IMR-90 (cell line): Measurements from ENCODE around the gene TRIM73. TPM values are rescaled to one million over a fixed set of nuclear protein-coding genes. Genes with fewer than 3 reads are reported as not detected.
"Not testable (repeated sequence)": the region's sequence is repeated elsewhere in the genome, so short reads cannot be mapped to it uniquely, and the experiment has no call there.

Source experiments
- ATAC-seq: fragments of 200-7000 bp; cut with Tn5 transposase; 2 replicates; pipeline ENCODE4 v1.9.1; 2020; ENCODE audit warnings: low read depth, mild to moderate bottlenecking, moderate library complexity
- BruUV-seq: library from RNA; stranded (reverse); fragments of 400-500 nt; replicated peaks from 2 replicates; lab custom pipeline; 2021; lab: Mats Ljungman, UMichigan
- CTCF ChIA-PET: fragments of 300-600 bp; formaldehyde crosslinking; extraction: SDS; loops from one replicate; lab custom pipeline; 2021; ENCODE audit warnings: antibody characterized with exemption; lab: Yijun Ruan, JAX
- POLR2A ChIA-PET: fragments of 300-600 bp; sonication (Branson Sonifier 250); formaldehyde crosslinking; loops from one replicate; lab custom pipeline; 2022; ENCODE audit warnings: antibody characterized with exemption; ENCODE audit not compliant: unreplicated experiment; lab: Charles Lee
- DNase-seq: peaks from one replicate; pipeline ENCODE4 v3.0.0; 2013
- H2AFZ ChIP-seq: replicated peaks from 2 replicates; pipeline ENCODE3; 2013; ENCODE audit warnings: low read length, mild to moderate bottlenecking; ENCODE audit not compliant: poor library complexity
- H2AK5ac ChIP-seq: 2 replicates; pipeline ENCODE4 v1.6.1; 2013; ENCODE audit warnings: low read depth, low read length, inconsistent platforms
- H2AK9ac ChIP-seq: replicated peaks from 2 replicates; pipeline ENCODE3; 2013; ENCODE audit warnings: mild to moderate bottlenecking, low read depth, low read length, moderate library complexity; ENCODE audit not compliant: poor library complexity
- H2BK120ac ChIP-seq: 2 replicates; pipeline ENCODE4 v1.6.1; 2013; ENCODE audit warnings: low read depth, low read length, inconsistent platforms
- H2BK15ac ChIP-seq: 3 replicates; pipeline ENCODE4 v1.6.1; 2013; ENCODE audit warnings: low read depth, low read length, inconsistent platforms
- H2BK20ac ChIP-seq: 2 replicates; pipeline ENCODE4 v1.6.1; 2013; ENCODE audit warnings: low read depth, mild to moderate bottlenecking, inconsistent platforms, low read length, moderate library complexity
- H2BK5ac ChIP-seq: 2 replicates; pipeline ENCODE4 v1.6.1; 2013; ENCODE audit warnings: mild to moderate bottlenecking, low read depth, low read length, inconsistent platforms; ENCODE audit not compliant: poor library complexity, severe bottlenecking
- H3K14ac ChIP-seq: replicated peaks from 2 replicates; pipeline ENCODE4 v1.6.1; 2013; ENCODE audit warnings: low read depth, low read length, inconsistent platforms
- H3K18ac ChIP-seq: 2 replicates; pipeline ENCODE4 v1.6.1; 2013; ENCODE audit warnings: low read depth, low read length, control low read depth
- H3K23ac ChIP-seq: 2 replicates; pipeline ENCODE4 v1.6.1; 2013; ENCODE audit warnings: low read depth, low read length, inconsistent platforms
- H3K27ac ChIP-seq: 2 replicates; pipeline ENCODE4 v1.5.1; 2013; ENCODE audit warnings: mild to moderate bottlenecking, control low read depth, low read length; ENCODE audit not compliant: insufficient read depth
- H3K27me3 ChIP-seq: 2 replicates; pipeline ENCODE4 v1.6.1; 2013; ENCODE audit warnings: low read length; ENCODE audit not compliant: control insufficient read depth, insufficient read depth
- H3K36me3 ChIP-seq: 2 replicates; pipeline ENCODE4 v1.6.1; 2013; ENCODE audit warnings: low read length, mixed read lengths; ENCODE audit not compliant: control insufficient read depth, insufficient read depth
- H3K4ac ChIP-seq: 2 replicates; pipeline ENCODE4 v1.6.1; 2013; ENCODE audit warnings: low read depth, low read length, inconsistent platforms
- H3K4me1 ChIP-seq: 2 replicates; pipeline ENCODE4 v1.6.1; 2013; ENCODE audit warnings: low read length, mixed read lengths; ENCODE audit not compliant: control insufficient read depth, insufficient read depth
- H3K4me2 ChIP-seq: 2 replicates; pipeline ENCODE4 v1.6.1; 2013; ENCODE audit warnings: low read depth, mild to moderate bottlenecking, control low read depth, low read length, moderate library complexity
- H3K4me3 ChIP-seq: 2 replicates; pipeline ENCODE4 v1.5.1; 2013; ENCODE audit warnings: low read depth, mild to moderate bottlenecking, control low read depth, low read length, moderate library complexity; ENCODE audit not compliant: insufficient read depth
- H3K56ac ChIP-seq: 2 replicates; pipeline ENCODE4 v1.6.1; 2013; ENCODE audit warnings: low read length, inconsistent platforms; ENCODE audit not compliant: insufficient read depth; ENCODE audit errors: extremely low read depth
- H3K79me1 ChIP-seq, 2 experiments: 2 replicates each; pipeline ENCODE4 v1.6.1; 2013; ENCODE audit warnings: low read length in 2 of 2, inconsistent platforms in 1 of 2, low read depth in 1 of 2
- H3K9ac ChIP-seq: 2 replicates; pipeline ENCODE4 v1.6.1; 2013; ENCODE audit warnings: low read depth, low read length, control low read depth
- H3K9me1 ChIP-seq: 2 replicates; pipeline ENCODE4 v1.6.1; 2013; ENCODE audit warnings: low read length, inconsistent platforms; ENCODE audit not compliant: insufficient read depth
- H3K9me3 ChIP-seq: 2 replicates; pipeline ENCODE4 v1.6.1; 2013; ENCODE audit warnings: low read length; ENCODE audit not compliant: control insufficient read depth, insufficient read depth
- H4K20me1 ChIP-seq: 2 replicates; pipeline ENCODE4 v1.6.1; 2013; ENCODE audit warnings: low read length, inconsistent platforms; ENCODE audit not compliant: insufficient read depth
- H4K5ac ChIP-seq: 2 replicates; pipeline ENCODE4 v1.6.1; 2013; ENCODE audit warnings: mild to moderate bottlenecking, low read depth, low read length, control low read depth
- H4K8ac ChIP-seq, 2 experiments: 2 replicates each; pipeline ENCODE4 v1.6.1; 2013; ENCODE audit warnings: low read depth in 2 of 2, low read length in 2 of 2, control low read depth in 1 of 2, inconsistent platforms in 1 of 2
- H4K91ac ChIP-seq: 2 replicates; pipeline ENCODE4 v1.6.1; 2013; ENCODE audit warnings: low read depth, low read length, inconsistent platforms; ENCODE audit not compliant: insufficient read depth
- whole genome bisulfite sequencing, 2 experiments: methylation state at CpG; one replicate each; pipeline versions ENCODE4 v1.1.5 to v1.1.7; 2013; ENCODE audit warnings: missing lambda C conversion rate in 2 of 2; ENCODE audit not compliant: insufficient read length in 1 of 2; ENCODE audit errors: extremely low coverage in 2 of 2; 5-methylcytosine and 5-hydroxymethylcytosine counted together
- dilution Hi-C: fragments of 300-500 bp; cut with HindIII; formaldehyde crosslinking; loops from one replicate; pipeline ENCODE4 v1.14.3; 2018; ENCODE audit warnings: low sequenced_read_pairs; ENCODE audit not compliant: unreplicated experiment
- in situ Hi-C: fragments of 300-500 bp; cut with MboI; formaldehyde crosslinking; loops from 3 replicates; pipeline ENCODE4 v1.14.3; 2019; ENCODE audit warnings: low sequenced_read_pairs, inconsistent platforms, mixed read lengths
- intact Hi-C: fragments of 100-400 bp; cut with micrococcal nuclease; formaldehyde crosslinking; loops from 2 replicates; pipeline ENCODE4 v1.10.0; 2022
- polyA plus RNA-seq, 3 experiments: library from polyadenylated mRNA; depleted of rRNA; stranded (reverse); fragments of >200 nt; gene quantifications; 2 replicates each; pipeline ENCODE4 v1.2.3, GENCODE V29; 2012; ENCODE audit warnings: low replicate concordance in 1 of 3
- total RNA-seq: library from RNA; depleted of rRNA; stranded (reverse); fragments of >200 nt; gene quantifications from 2 replicates; pipeline ENCODE4 v1.2.3, GENCODE V29; 2012

Gene TRIM73
- total and polyA plus RNA-seq, 2 of the 4 experiments (the other 2 are of a cell fraction) = 0.18 to 0.84 TPM

- 100% methylated on average over 2 of the region's 13 CpGs; no CpG with 5 or more reads in 1 of the 2 experiments for WGBS, 2 experiments
- intact Hi-C loops, H3K56ac ChIP-seq: not testable (repeated sequence)
These were observed 23.8 kb downstream of the TRIM73 start for GRCh38 chr7:75419210-75419609.

DNA sequence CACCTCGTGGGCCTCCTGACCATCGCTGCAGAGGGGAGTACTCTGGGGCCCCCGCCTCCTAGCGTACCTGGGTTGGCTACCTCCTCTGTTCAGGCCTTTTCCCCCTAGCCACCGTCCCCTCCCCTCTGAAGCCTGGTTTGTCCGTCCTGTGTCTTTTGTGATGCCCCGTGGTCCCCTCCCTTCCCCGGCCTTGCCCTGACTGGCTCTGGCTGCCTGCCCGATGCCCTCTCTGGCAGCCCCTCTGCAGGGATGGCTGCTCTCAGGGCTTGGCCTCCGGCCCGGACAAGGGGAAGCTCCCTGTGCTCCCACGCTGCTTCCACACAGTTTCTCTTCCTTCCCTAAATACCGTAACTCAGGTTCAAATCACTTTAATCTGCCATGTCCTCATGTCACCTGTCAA lies 24.3 kb downstream of the TRIM73 start:
- H4K91ac ChIP-seq, H3K4me3 ChIP-seq, H3K23ac ChIP-seq, H4K8ac ChIP-seq, H2AK5ac ChIP-seq, in situ Hi-C loops, POLR2A ChIA-PET, H2BK20ac ChIP-seq, H2BK5ac ChIP-seq, BruUV-seq, CTCF ChIA-PET, H3K18ac ChIP-seq, H3K4me1 ChIP-seq, DNase-seq, H3K9me1 ChIP-seq, H2AK9ac ChIP-seq, H3K27me3 ChIP-seq, H3K27ac ChIP-seq, H4K5ac ChIP-seq, H3K4ac ChIP-seq, dilution Hi-C loops, H4K20me1 ChIP-seq, H3K14ac ChIP-seq, ATAC-seq, H3K56ac ChIP-seq, H3K4me2 ChIP-seq, H2BK120ac ChIP-seq, H2AFZ ChIP-seq, H2BK15ac ChIP-seq, intact Hi-C loops, H3K9ac ChIP-seq, H3K9me3 ChIP-seq: not testable (repeated sequence)
- 88% methylated on average over 5 of the region's 13 CpGs; no CpG with 5 or more reads in 1 of the 2 experiments for WGBS, 2 experiments
- Histone ChIP-seq H3K36me3 (peaks cover 49% of the 10 kb centered on the region), H3K79me1 (peaks cover 2 to 12% of the 10 kb centered on the region in 2 experiments; a peak in 3 of 4 replicates)

More at GRCh38 chr7:75419210-75419609, 23.8 kb downstream of the TRIM73 start:
- H3K27ac ChIP-seq, ATAC-seq, H4K8ac ChIP-seq, H4K20me1 ChIP-seq, POLR2A ChIA-PET, H3K27me3 ChIP-seq, H3K4me1 ChIP-seq, H4K5ac ChIP-seq, H3K4me2 ChIP-seq, H3K9ac ChIP-seq, H3K14ac ChIP-seq, H2AK5ac ChIP-seq, H3K9me3 ChIP-seq, in situ Hi-C loops, BruUV-seq, H2BK5ac ChIP-seq, H2BK120ac ChIP-seq, H3K4me3 ChIP-seq, H4K91ac ChIP-seq, H2AFZ ChIP-seq, H2BK20ac ChIP-seq, H3K18ac ChIP-seq, H2AK9ac ChIP-seq, H3K4ac ChIP-seq, H3K23ac ChIP-seq, DNase-seq, dilution Hi-C loops, CTCF ChIA-PET, H2BK15ac ChIP-seq, H3K9me1 ChIP-seq: not testable (repeated sequence)
- peaks cover 2 to 12% of the 10 kb centered on the region in 2 experiments; a peak in 3 of 4 replicates for H3K79me1 ChIP-seq
- H3K36me3 ChIP-seq = peaks cover 44% of the 10 kb centered on the region
